Tibial nerve (tissue), 4 donors: ENCODE results near the gene KIF26A. TPM values are rescaled to one million over a fixed set of nuclear protein-coding genes. Genes with fewer than 3 reads are reported as not detected.

Experiments
- DNase-seq, 2 donors: peaks; one replicate each; pipeline ENCODE4 v3.0.0-alpha.2; 2019; ENCODE audit warnings: low spot score in 2 of 2
- H3K27ac ChIP-seq, 4 donors: fragments of 200-600 bp; sonication (generic) in 3 of 4; one replicate each; pipeline ENCODE4 v1.5.1; 2017 to 2019; ENCODE audit warnings: mild to moderate bottlenecking in 1 of 4
- H3K27me3 ChIP-seq, 2 donors: fragments of 200-600 bp; sonication (generic) in 1 of 2; one replicate each; pipeline versions ENCODE4 v1.5.1 to v1.6.0; 2017 to 2019
- H3K36me3 ChIP-seq, 3 donors: fragments of 200-600 bp; sonication (generic); one replicate each; pipeline ENCODE4 v1.5.1; 2018 to 2019
- H3K4me1 ChIP-seq, 4 donors: fragments of 200-600 bp; sonication (generic) in 3 of 4; one replicate each; pipeline ENCODE4 v1.5.1; 2017 to 2019
- H3K4me3 ChIP-seq, 4 donors: fragments of 200-600 bp; sonication (generic) in 3 of 4; one replicate each; pipeline ENCODE4 v1.5.1; 2017 to 2019; ENCODE audit warnings: mild to moderate bottlenecking in 1 of 4, moderate library complexity in 1 of 4
- H3K9me3 ChIP-seq, 4 donors: fragments of 200-600 bp; sonication (generic) in 3 of 4; one replicate each; pipeline ENCODE4 v1.5.1; 2017 to 2019
- EP300 ChIP-seq, 2 donors: sonication (generic); formaldehyde crosslinking; IDR thresholded peaks; one replicate each; pipeline ENCODE4 v1.6.1; 2017; ENCODE audit warnings: antibody characterized with exemption in 2 of 2, mild to moderate bottlenecking in 1 of 2
- POLR2A ChIP-seq, 2 donors: fragments of 450-650 bp; IDR thresholded peaks; one replicate each; pipeline ENCODE4 v1.6.1; 2017; ENCODE audit warnings: antibody characterized with exemption in 2 of 2, mild to moderate bottlenecking in 2 of 2, moderate library complexity in 2 of 2
- WGBS, 2 donors: methylation state at CpG; one replicate each; pipeline ENCODE4 v1.1.5; 2018; 5-methylcytosine and 5-hydroxymethylcytosine counted together
- total RNA-seq, 4 donors: library from RNA; depleted of rRNA; stranded (reverse); fragments of >200 nt; gene quantifications; one replicate each; pipeline ENCODE4 v1.1.0, GENCODE V29; 2016
- TF ChIP-seq, protein P1 (sequence below), 5 experiments: fragments of 200-600 bp in 3 of 5; fragments of 450-650 bp in 2 of 5; sonication (generic) in 3 of 5; IDR thresholded peaks; one replicate each; pipeline ENCODE4 v1.5.1; 2016 to 2019; ENCODE audit warnings: antibody characterized with exemption in 5 of 5, mild to moderate bottlenecking in 3 of 5, moderate library complexity in 2 of 5

The KIF26A gene
- total RNA-seq, 4 donors from 2014 or later = 2.6 to 4.2 (median 3.3) TPM

DNA sequence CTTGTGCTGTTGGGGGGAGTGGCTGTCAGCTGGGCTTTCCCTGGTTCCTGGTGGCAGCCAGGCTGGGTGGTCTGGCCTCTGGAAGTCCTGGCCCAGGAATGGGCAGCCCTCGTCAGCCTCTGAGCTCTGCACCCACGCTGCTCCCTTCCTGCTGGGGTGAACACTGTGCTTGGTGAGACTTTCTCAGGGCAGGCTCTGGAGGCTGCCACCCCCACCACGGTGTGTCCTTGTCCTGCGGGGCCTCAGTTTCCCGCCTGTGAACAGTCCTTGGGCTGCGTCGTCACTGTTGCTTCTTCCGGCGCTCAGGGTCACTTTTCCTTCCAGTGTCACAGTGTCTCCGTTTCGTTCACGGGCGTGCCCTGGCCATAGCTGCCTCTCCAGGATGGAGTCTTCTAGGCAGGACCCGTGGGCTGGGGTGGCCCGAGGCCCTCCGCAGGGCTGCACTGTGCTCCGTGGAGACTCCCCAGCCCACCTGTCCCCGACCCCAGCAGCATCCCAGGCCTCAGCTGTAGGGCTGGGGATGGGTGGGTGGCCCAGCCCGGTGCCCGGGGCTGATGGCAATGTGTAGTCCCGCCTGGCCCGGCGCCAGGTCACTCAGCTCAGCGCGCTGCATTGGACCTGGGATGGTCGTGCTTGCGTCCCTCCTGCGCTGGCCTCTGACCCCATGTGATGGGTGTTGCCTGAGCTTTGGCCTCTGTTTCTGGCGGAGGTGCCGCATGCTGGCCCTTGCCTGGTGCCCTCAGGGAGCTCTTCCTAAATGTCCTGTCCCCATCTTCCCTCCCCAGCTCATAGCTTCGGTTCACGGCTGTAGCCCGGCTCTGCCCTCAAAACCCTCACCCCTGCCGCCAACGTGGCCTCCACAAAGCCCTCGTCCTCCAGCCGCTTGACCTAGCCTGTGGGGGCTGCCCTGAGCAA is 6.8 kb downstream of the KIF26A start:
- Histone ChIP-seq H3K36me3 (no peaks in the 10 kb centered on the region), H3K4me3 (no peak overlapping the region), H3K9me3 (no peaks in the 10 kb centered on the region), H3K27ac (no peak overlapping the region), H3K27me3 (no peaks in the 10 kb centered on the region), H3K4me1 (peaks cover 0 to 21% (median 0%) of the 10 kb centered on the region in 4 donors)
- WGBS, 2 donors = 82 to 84% methylated on average over 23 to 37 of the region's 37 CpGs
- TF ChIP-seq POLR2A (IDR thresholded peaks at IDR 0.05) (no peak), EP300 (IDR thresholded peaks at IDR 0.05) (no peak)
- TF ChIP-seq, protein P1, sequence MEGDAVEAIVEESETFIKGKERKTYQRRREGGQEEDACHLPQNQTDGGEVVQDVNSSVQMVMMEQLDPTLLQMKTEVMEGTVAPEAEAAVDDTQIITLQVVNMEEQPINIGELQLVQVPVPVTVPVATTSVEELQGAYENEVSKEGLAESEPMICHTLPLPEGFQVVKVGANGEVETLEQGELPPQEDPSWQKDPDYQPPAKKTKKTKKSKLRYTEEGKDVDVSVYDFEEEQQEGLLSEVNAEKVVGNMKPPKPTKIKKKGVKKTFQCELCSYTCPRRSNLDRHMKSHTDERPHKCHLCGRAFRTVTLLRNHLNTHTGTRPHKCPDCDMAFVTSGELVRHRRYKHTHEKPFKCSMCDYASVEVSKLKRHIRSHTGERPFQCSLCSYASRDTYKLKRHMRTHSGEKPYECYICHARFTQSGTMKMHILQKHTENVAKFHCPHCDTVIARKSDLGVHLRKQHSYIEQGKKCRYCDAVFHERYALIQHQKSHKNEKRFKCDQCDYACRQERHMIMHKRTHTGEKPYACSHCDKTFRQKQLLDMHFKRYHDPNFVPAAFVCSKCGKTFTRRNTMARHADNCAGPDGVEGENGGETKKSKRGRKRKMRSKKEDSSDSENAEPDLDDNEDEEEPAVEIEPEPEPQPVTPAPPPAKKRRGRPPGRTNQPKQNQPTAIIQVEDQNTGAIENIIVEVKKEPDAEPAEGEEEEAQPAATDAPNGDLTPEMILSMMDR (IDR thresholded peaks at IDR 0.05) = no peak
- DNase-seq = no peak

DNA sequence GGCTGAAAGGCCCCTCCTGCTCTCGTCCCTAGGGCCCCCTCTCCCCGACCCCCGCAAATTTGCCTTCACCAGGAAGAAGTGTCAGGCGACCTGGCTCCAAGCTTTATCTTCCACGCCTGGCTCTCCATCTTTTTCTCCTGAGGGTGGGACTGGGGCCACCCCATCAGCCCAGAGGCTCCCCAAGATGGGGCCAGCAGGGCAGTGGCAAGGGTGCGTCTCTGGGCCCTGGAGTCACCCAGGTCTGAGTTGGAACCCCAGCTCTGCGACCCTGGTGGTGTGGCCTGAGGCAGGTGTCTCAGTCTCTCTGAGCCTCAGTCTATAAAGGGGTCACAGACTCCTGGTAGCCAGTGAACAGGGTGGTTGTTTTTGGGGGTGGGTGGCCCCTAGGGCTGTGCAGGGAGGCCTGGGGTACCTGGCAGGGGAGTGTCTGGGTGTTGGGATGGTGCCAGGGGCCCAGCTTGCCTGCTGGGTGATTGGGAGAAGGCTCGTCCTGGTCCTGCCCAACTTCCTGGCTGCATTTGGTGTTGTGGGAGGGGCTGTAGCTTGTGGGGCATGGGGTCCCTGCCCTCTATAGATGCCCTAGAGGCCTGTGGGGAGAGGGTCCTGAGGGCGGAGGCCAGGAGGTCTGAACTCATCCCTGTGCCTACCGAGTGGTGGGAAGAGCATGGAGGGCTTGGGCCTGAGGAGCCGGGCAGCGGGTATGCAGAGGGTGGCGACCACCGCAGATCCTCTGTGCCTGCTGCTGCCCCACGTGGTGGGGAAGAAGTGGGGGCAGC is 7.6 kb downstream of the KIF26A start:
- no peak overlapping the region for H3K27ac ChIP-seq
- no peaks in the 10 kb centered on the region for H3K36me3 ChIP-seq
- no peak overlapping the region for H3K4me3 ChIP-seq
- 85 to 89% methylated on average over 14 of the region's 15 CpGs for WGBS, 2 donors
- H3K9me3 ChIP-seq = no peaks in the 10 kb centered on the region
- TF ChIP-seq POLR2A (IDR thresholded peaks at IDR 0.05) = no peak
- TF ChIP-seq EP300 (IDR thresholded peaks at IDR 0.05) = no peak
- TF ChIP-seq, protein P1 (IDR thresholded peaks at IDR 0.05) = no peak
- DNase-seq = no peak
- H3K4me1 ChIP-seq = peaks cover 0 to 24% (median 0%) of the 10 kb centered on the region in 4 donors
- H3K27me3 ChIP-seq = peaks cover 0 to 3% of the 10 kb centered on the region in 2 donors

DNA sequence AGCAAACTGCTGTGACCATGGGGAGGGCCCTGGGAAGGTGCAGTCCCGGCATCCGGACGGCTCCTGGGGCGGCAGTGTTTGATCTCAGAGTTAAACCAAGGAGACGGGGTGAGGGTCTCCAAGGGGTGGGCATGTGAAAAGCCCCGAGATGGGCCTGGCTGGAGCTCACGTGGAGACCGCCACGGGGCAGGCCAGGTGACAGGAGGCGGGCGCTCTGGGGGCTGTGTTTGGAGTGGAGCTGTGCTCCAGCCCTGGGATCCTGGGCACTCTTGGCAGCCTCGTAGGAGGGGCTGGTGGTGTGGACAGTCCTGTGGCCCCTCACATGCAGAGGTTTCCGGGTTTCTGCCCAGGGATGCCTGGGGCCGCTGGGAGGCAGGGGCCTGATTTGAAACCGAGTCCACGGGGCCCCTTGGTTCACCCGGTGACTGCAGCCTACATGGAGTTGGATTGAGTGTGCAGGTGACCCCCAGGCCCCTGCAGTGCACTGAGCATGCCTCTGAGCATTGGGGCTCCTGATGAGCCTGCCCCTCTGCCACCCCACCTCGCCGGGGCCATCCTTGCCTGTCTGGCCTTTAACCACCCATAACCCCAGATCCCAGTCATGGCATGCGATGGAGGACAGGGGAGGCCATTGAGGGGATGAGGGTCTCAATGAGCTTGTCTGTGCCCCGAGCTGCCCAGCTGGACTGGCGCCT is 8.4 kb downstream of the KIF26A start:
- WGBS, 2 donors = 81 to 84% methylated on average over 14 to 19 of the region's 22 CpGs
- Histone ChIP-seq H3K9me3 (no peaks in the 10 kb centered on the region), H3K4me3 (no peak overlapping the region), H3K36me3 (no peaks in the 10 kb centered on the region), H3K4me1 (peaks cover 0 to 24% (median 0%) of the 10 kb centered on the region in 4 donors), H3K27me3 (peaks cover 0 to 3% of the 10 kb centered on the region in 2 donors), H3K27ac (no peak overlapping the region)
- TF ChIP-seq EP300 (IDR thresholded peaks at IDR 0.05) (no peak), POLR2A (IDR thresholded peaks at IDR 0.05) (no peak)
- TF ChIP-seq, protein P1 (IDR thresholded peaks at IDR 0.05) = no peak
- no peak for DNase-seq

DNA sequence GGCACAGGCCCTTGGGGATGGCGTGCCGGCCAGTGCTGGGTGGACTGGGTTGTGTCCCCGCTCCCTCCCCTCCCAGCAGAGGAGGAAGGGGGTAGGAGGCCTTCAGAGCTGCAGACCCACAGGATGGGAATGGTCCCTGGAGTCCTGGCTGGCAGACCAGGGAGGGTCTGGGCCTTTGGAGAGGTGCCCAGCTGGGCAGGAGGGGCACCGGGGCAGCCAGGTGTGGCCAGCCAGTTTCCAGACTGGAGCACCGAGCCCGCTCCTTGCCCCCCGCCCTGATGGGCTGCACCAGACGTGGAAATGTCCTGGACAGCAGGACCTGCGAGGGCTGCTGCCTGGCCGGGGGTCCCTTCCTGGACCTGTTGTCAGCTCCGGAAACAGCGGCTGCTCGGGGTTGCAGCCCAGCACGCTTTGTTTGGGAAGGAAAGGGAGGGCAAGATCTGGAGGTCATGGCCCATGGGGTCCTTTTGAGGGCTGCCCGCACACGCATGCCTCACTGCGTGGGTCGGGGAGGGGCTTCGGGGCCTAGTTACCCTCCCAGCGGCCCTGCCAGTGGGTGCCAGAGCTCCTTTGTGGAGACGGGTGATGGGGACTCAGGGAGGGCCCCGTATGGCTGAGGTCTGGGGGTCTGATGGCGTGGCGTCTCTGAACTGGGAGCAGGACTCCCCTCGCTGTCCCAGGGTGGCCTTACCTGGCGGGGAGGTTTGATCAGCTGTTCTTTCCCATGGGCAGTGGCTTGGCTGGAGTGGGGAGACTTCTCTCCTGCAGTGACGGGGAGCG is 9.1 kb downstream of the KIF26A start:
- Histone ChIP-seq H3K4me1 (peaks cover 0 to 24% (median 0%) of the 10 kb centered on the region in 4 donors), H3K27ac (no peak overlapping the region), H3K4me3 (no peak overlapping the region), H3K36me3 (no peaks in the 10 kb centered on the region), H3K27me3 (peaks cover 0 to 3% of the 10 kb centered on the region in 2 donors), H3K9me3 (no peaks in the 10 kb centered on the region)
- no peak for DNase-seq
- no peak for TF ChIP-seq EP300 (IDR thresholded peaks at IDR 0.05)
- TF ChIP-seq, protein P1 (IDR thresholded peaks at IDR 0.05) = no peak
- no peak for TF ChIP-seq POLR2A (IDR thresholded peaks at IDR 0.05)
- WGBS, 2 donors = 74 to 78% methylated on average over 14 to 19 of the region's 28 CpGs
